B cell (primary cell): ENCODE results near the gene BLVRB. TPM values are rescaled to one million over a fixed set of nuclear protein-coding genes. Genes with fewer than 3 reads are reported as not detected.

ENCODE experiments used
- ATAC-seq: fragments of 200-7000 bp; cut with Tn5 transposase; one replicate; pipeline ENCODE4 v1.10.0; 2021; ENCODE audit warnings: low read depth, mild to moderate bottlenecking, moderate number of reproducible peaks, moderate library complexity
- CTCF ChIA-PET: fragments of 350-600 bp; sonication (Branson Sonifier 250); formaldehyde crosslinking; loops from one replicate; lab custom pipeline; 2021; ENCODE audit warnings: antibody characterized with exemption, inconsistent platforms; lab: Charles Lee
- POLR2A ChIA-PET: fragments of 350-600 bp; sonication (Branson Sonifier 250); formaldehyde crosslinking; loops from one replicate; lab custom pipeline; 2021; ENCODE audit warnings: antibody characterized with exemption; lab: Charles Lee
- DNase-seq: peaks from one replicate; pipeline ENCODE4 v3.0.0; 2013
- H2AFZ ChIP-seq: 2 replicates; pipeline ENCODE4 v1.6.1; 2012; ENCODE audit warnings: mild to moderate bottlenecking, low read depth, low read length; ENCODE audit not compliant: insufficient read depth, poor library complexity, severe bottlenecking
- H3K27ac ChIP-seq, 2 donors: 1 replicate in 1 of 2; 2 replicates in 1 of 2; pipeline ENCODE4 v1.5.1; 2012 to 2013; ENCODE audit warnings: low read length in 2 of 2, mild to moderate bottlenecking in 2 of 2, moderate library complexity in 1 of 2
- H3K27me3 ChIP-seq, 4 experiments: fragments of 200-600 bp in 1 of 4; sonication (generic) in 1 of 4; replicated peaks in 1 of 4; 1 replicate in 2 of 4; 2 replicates in 2 of 4; pipeline versions ENCODE4 v1.6.1 to v1.7.0; 2013 to 2016; ENCODE audit warnings: low read length in 3 of 4, mild to moderate bottlenecking in 2 of 4, mixed read lengths in 1 of 4, moderate library complexity in 1 of 4; ENCODE audit not compliant: insufficient read depth in 4 of 4, control insufficient read depth in 3 of 4; ENCODE audit errors: control extremely low read depth in 1 of 4
- H3K36me3 ChIP-seq, 2 experiments: replicated peaks in 1 of 2; 1 replicate in 1 of 2; 2 replicates in 1 of 2; pipeline versions ENCODE4 v1.6.1 to v1.7.1; 2013; ENCODE audit warnings: low read length in 1 of 2; ENCODE audit not compliant: insufficient read depth in 2 of 2, control insufficient read depth in 1 of 2; ENCODE audit errors: control extremely low read depth in 1 of 2, extremely low read depth in 1 of 2
- H3K4me1 ChIP-seq, 2 donors: fragments of 200-600 bp in 1 of 2; sonication (generic) in 1 of 2; 1 replicate in 1 of 2; 2 replicates in 1 of 2; pipeline versions ENCODE4 v1.5.1 to v1.6.1; 2013 to 2017; ENCODE audit warnings: low read length in 2 of 2; ENCODE audit not compliant: control insufficient read depth in 2 of 2, insufficient read depth in 2 of 2
- H3K4me2 ChIP-seq: replicated peaks from 2 replicates; pipeline ENCODE3; 2012; ENCODE audit warnings: mild to moderate bottlenecking, low read depth, low read length; ENCODE audit not compliant: poor library complexity, severe bottlenecking
- H3K4me3 ChIP-seq, 5 experiments: fragments of 200-600 bp in 1 of 5; sonication (generic) in 1 of 5; 1 replicate in 3 of 5; 2 replicates in 2 of 5; pipeline versions ENCODE4 v1.5.1 to v1.7.0; 2011 to 2016; ENCODE audit warnings: low read length in 4 of 5, mild to moderate bottlenecking in 4 of 5, low read depth in 2 of 5, control low read depth in 1 of 5, moderate library complexity in 1 of 5; ENCODE audit not compliant: insufficient read depth in 1 of 5; ENCODE audit errors: control extremely low read depth in 1 of 5, extremely low read depth in 1 of 5
- H3K79me2 ChIP-seq: fragments of 200-600 bp; sonication (generic); one replicate; pipeline ENCODE4 v1.6.0; 2016; ENCODE audit warnings: low read length; ENCODE audit not compliant: control insufficient read depth, insufficient read depth
- H3K9ac ChIP-seq: fragments of 200-600 bp; sonication (generic); 2 replicates; pipeline ENCODE4 v1.6.1; 2017; ENCODE audit warnings: mild to moderate bottlenecking, low read length, moderate library complexity
- H3K9me3 ChIP-seq, 3 donors: one replicate each; pipeline versions ENCODE4 v1.6.1 to v1.7.1; 2013; ENCODE audit warnings: low read length in 2 of 3; ENCODE audit not compliant: control insufficient read depth in 2 of 3, insufficient read depth in 1 of 3; ENCODE audit errors: control extremely low read depth in 1 of 3
- H4K20me1 ChIP-seq: 2 replicates; pipeline ENCODE4 v1.6.0; 2012; ENCODE audit warnings: mild to moderate bottlenecking, low read length; ENCODE audit not compliant: insufficient read depth, control insufficient read depth, poor library complexity, severe bottlenecking
- H3K27ac Mint-ChIP-seq: one replicate; pipeline ENCODE4 v1.8.0; 2021; ENCODE audit warnings: mixed read lengths
- H3K27me3 Mint-ChIP-seq: one replicate; pipeline ENCODE4 v1.8.0; 2021; ENCODE audit warnings: mixed read lengths
- H3K4me1 Mint-ChIP-seq: one replicate; pipeline ENCODE4 v1.8.0; 2021; ENCODE audit warnings: mixed read lengths
- H3K4me3 Mint-ChIP-seq: one replicate; pipeline ENCODE4 v1.8.0; 2021; ENCODE audit warnings: mixed read lengths
- H3K9me3 Mint-ChIP-seq: one replicate; pipeline ENCODE4 v1.8.0; 2022; ENCODE audit warnings: mixed read lengths; ENCODE audit not compliant: insufficient read depth
- CTCF ChIP-seq: fragments of 200-600 bp; IDR thresholded peaks from one replicate; pipeline ENCODE4 v1.8.0; 2022; ENCODE audit warnings: antibody characterized with exemption, mild to moderate bottlenecking
- EZH2 ChIP-seq: IDR thresholded peaks from 2 replicates; pipeline ENCODE4 v1.6.1; 2012; ENCODE audit warnings: borderline replicate concordance, low read depth, mild to moderate bottlenecking, moderate library complexity, low read length; ENCODE audit not compliant: insufficient read depth, poor library complexity, severe bottlenecking
- WGBS: methylation state at CpG from one replicate; pipeline ENCODE4 v1.1.5; 2013; ENCODE audit warnings: missing lambda C conversion rate; ENCODE audit not compliant: insufficient coverage; 5-methylcytosine and 5-hydroxymethylcytosine counted together
- intact Hi-C: fragments of 100-400 bp; cut with micrococcal nuclease; formaldehyde crosslinking; loops from one replicate; pipeline ENCODE4 v1.10.0; 2022
- polyA plus RNA-seq: library from polyadenylated mRNA; depleted of rRNA; stranded (reverse); fragments of >200 nt; gene quantifications from 2 replicates; pipeline ENCODE4 v1.2.3, GENCODE V29; 2012
- total RNA-seq, 2 donors: library from RNA; stranded (reverse); fragments of 120-200 nt in 1 of 2; gene quantifications; 1 replicate in 1 of 2; 2 replicates in 1 of 2; pipeline versions ENCODE4 v1.2.3 to v1.2.4, GENCODE V29; 2013 to 2022

Gene BLVRB
- total and polyA plus RNA-seq, 2 donors (not counting 1 experiment from before 2014, with no cell fraction given) = 14.2 to 23.2 TPM

GRCh38 chr19:40415768-40416167, 49.8 kb downstream of the BLVRB start:
- ChIA-PET CTCF (interaction anchor here (0.6 to 0.9 kb wide), 2 partner anchors 81 to 242 kb away, joined by 4 read pairs; no protein-coding TSS in a partner anchor), POLR2A (no interaction called here)
- no peaks in the 10 kb centered on the region for H3K36me3 ChIP-seq
- H3K4me1 ChIP-seq = peaks cover 12 to 23% of the 10 kb centered on the region in 2 donors
- H3K79me2 ChIP-seq = no peaks in the 10 kb centered on the region
- H3K4me3 ChIP-seq = no peak overlapping the region
- H3K27ac ChIP-seq = no peak overlapping the region
- peaks cover 0 to 2% (median 0%) of the 10 kb centered on the region in 4 experiments for H3K27me3 ChIP-seq
- ATAC-seq (no peak), DNase-seq (no peak)
- no peaks in the 10 kb centered on the region for H3K9me3 ChIP-seq
- Mint-ChIP-seq H3K9me3 (no peaks in the 10 kb centered on the region), H3K27me3 (no peaks in the 10 kb centered on the region), H3K27ac (no peak overlapping the region), H3K4me3 (no peak overlapping the region), H3K4me1 (peaks cover 20% of the 10 kb centered on the region)
- TF ChIP-seq CTCF = no peak
- no peak for TF ChIP-seq EZH2
- H4K20me1 ChIP-seq = no peaks in the 10 kb centered on the region
- no peak overlapping the region for H2AFZ ChIP-seq
- H3K9ac ChIP-seq = no peak overlapping the region
- 95% methylated on average over 2 of the region's 2 CpGs for WGBS
- intact Hi-C loops = no loop called here
- no peak overlapping the region for H3K4me2 ChIP-seq

- peaks cover 21% of the 10 kb centered on the region for H3K4me1 Mint-ChIP-seq
- Histone ChIP-seq H3K36me3 (no peaks in the 10 kb centered on the region), H3K9me3 (no peaks in the 10 kb centered on the region), H2AFZ (no peak overlapping the region), H3K79me2 (no peaks in the 10 kb centered on the region), H3K4me3 (no peak overlapping the region), H3K9ac (no peak overlapping the region), H4K20me1 (no peaks in the 10 kb centered on the region), H3K4me1 (peaks cover 12 to 28% of the 10 kb centered on the region in 2 donors), H3K4me2 (no peak overlapping the region), H3K27ac (no peak overlapping the region), H3K27me3 (peaks cover 0 to 2% (median 0%) of the 10 kb centered on the region in 4 experiments)
- WGBS = 95% methylated on average over 18 of the region's 21 CpGs
- ChIA-PET CTCF (interaction anchor here (0.9 kb wide), 1 partner anchor 243 kb away, joined by 4 read pairs; no protein-coding TSS in a partner anchor), POLR2A (interaction anchor here (0.6 kb wide), 1 partner anchor 21 kb away, joined by 7 read pairs; no protein-coding TSS in a partner anchor)
- H3K9me3 Mint-ChIP-seq = no peaks in the 10 kb centered on the region
- intact Hi-C loops = no loop called here
- H3K27ac Mint-ChIP-seq = no peak overlapping the region
- no peak for TF ChIP-seq CTCF
- no peak for TF ChIP-seq EZH2
- H3K4me3 Mint-ChIP-seq = no peak overlapping the region
- DNase-seq (no peak), ATAC-seq (no peak)
- H3K27me3 Mint-ChIP-seq = no peaks in the 10 kb centered on the region
These were observed 50.7 kb downstream of the BLVRB start for GRCh38 chr19:40414542-40415535.
